ENCODE measurements around the gene MOB3B. TPM values are rescaled to one million over a fixed set of nuclear protein-coding genes. Genes with fewer than 3 reads are reported as not detected.
"Not testable (repeated sequence)": the region's sequence is repeated elsewhere in the genome, so short reads cannot be mapped to it uniquely, and the experiment has no call there.

Gene MOB3B
- total and polyA plus RNA-seq, 11 donors: 0.42 to 2.8 (median 1.8) TPM

GRCh38 chr9:27468462-27469110 lies 61.0 kb downstream of the MOB3B start:
- ATAC-seq (peak in 1 of 4 donors; percentile 21), DNase-seq (no peak)
- H3K9me3 ChIP-seq: no peaks in the 10 kb centered on the region
- H3K27ac ChIP-seq: no peak overlapping the region
- H3K27me3 ChIP-seq: no peaks in the 10 kb centered on the region
- no peaks in the 10 kb centered on the region for H3K36me3 ChIP-seq
- TF ChIP-seq CTCF (IDR thresholded peaks at IDR 0.05) (no peak), POLR2A (IDR thresholded peaks at IDR 0.05) (no peak)
- intact Hi-C loops (cut with DNase I): loop anchor here in 2 of 10 donors (5.0 to 10.0 kb wide), 2 partner anchors 41 to 54 kb away; no protein-coding TSS in a partner anchor
- WGBS, 4 donors: 77 to 87% (median 85%) methylated on average over 5 of the region's 5 CpGs
- H3K4me3 ChIP-seq: no peak overlapping the region
- H3K4me1 ChIP-seq: peaks cover 0 to 47% (median 7%) of the 10 kb centered on the region in 12 donors

- Histone ChIP-seq H3K9me3 (no peaks in the 10 kb centered on the region), H3K36me3 (no peaks in the 10 kb centered on the region), H3K27ac (no peak overlapping the region), H3K27me3 (no peaks in the 10 kb centered on the region), H3K4me1 (peaks cover 0 to 42% (median 6%) of the 10 kb centered on the region in 12 donors), H3K4me3 (no peak overlapping the region)
- intact Hi-C loops (cut with DNase I): loop anchor here in 2 of 10 donors (5.0 to 10.0 kb wide), 2 partner anchors 41 to 53 kb away; no protein-coding TSS in a partner anchor
- TF ChIP-seq CTCF (IDR thresholded peaks at IDR 0.05) (no peak), POLR2A (IDR thresholded peaks at IDR 0.05) (no peak)
- 94 to 100% (median 100%) methylated on average over 1 of the region's 1 CpG for WGBS, 4 donors
- ATAC-seq: no peak
- no peak for DNase-seq
These were observed 61.6 kb downstream of the MOB3B start for GRCh38 chr9:27468000-27468399.

- WGBS, 4 donors: 89 to 95% (median 91%) methylated on average over 4 of the region's 4 CpGs
- H3K36me3 ChIP-seq: no peaks in the 10 kb centered on the region
- no peak for DNase-seq
- no peak overlapping the region for H3K4me3 ChIP-seq
- intact Hi-C loops (cut with DNase I): loop anchor here in 2 of 10 donors (5.0 to 10.0 kb wide), 2 partner anchors 40 to 53 kb away; no protein-coding TSS in a partner anchor
- no peak for ATAC-seq
- H3K27me3 ChIP-seq: no peaks in the 10 kb centered on the region
- no peaks in the 10 kb centered on the region for H3K9me3 ChIP-seq
- H3K4me1 ChIP-seq: peaks cover 0 to 36% (median 3%) of the 10 kb centered on the region in 12 donors
- TF ChIP-seq POLR2A (IDR thresholded peaks at IDR 0.05): no peak
- TF ChIP-seq CTCF (IDR thresholded peaks at IDR 0.05): no peak
- H3K27ac ChIP-seq: no peak overlapping the region
These were observed 62.1 kb downstream of the MOB3B start for GRCh38 chr9:27467486-27467885.

GRCh38 chr9:27466516-27466915 lies 63.1 kb downstream of the MOB3B start:
- H3K27me3 ChIP-seq, ATAC-seq, H3K4me3 ChIP-seq, H3K9me3 ChIP-seq, H3K27ac ChIP-seq, H3K36me3 ChIP-seq, DNase-seq: not testable (repeated sequence)
- peaks cover 0 to 27% (median 1%) of the 10 kb centered on the region in 12 donors for H3K4me1 ChIP-seq
- intact Hi-C loops (cut with DNase I): loop anchor here in 2 of 10 donors (5.0 to 10.0 kb wide), 2 partner anchors 39 to 52 kb away; no protein-coding TSS in a partner anchor
- 75 to 80% (median 79%) methylated on average over 6 of the region's 6 CpGs for WGBS, 4 donors

- H3K27ac ChIP-seq, H3K9me3 ChIP-seq, H3K27me3 ChIP-seq, H3K4me3 ChIP-seq, H3K36me3 ChIP-seq, DNase-seq, ATAC-seq: not testable (repeated sequence)
- intact Hi-C loops (cut with DNase I): loop anchor here in 2 of 10 donors (5.0 to 10.0 kb wide), 2 partner anchors 38 to 50 kb away; no protein-coding TSS in a partner anchor
- H3K4me1 ChIP-seq: peaks cover 0 to 24% (median 5%) of the 10 kb centered on the region in 12 donors
- 90 to 97% (median 93%) methylated on average over 3 of the region's 3 CpGs for WGBS, 4 donors
These were observed 64.7 kb downstream of the MOB3B start for GRCh38 chr9:27464950-27465349.
